GM19455 (cell line): Measurements from ENCODE around the gene UNCX.

Source experiments
- ATAC-seq: cut with Tn5 transposase; IDR thresholded peaks from one replicate; pipeline ENCODE4 v1.9.1; 2021; ENCODE audit not compliant: unreplicated experiment

The UNCX gene

GRCh38 chr7:1231214-1232102, 1.2 kb upstream of the UNCX start:
- ATAC-seq: no peak

GRCh38 chr7:1232103-1232466, 587 bp upstream of the UNCX start:
- no peak for ATAC-seq

- no peak for ATAC-seq
These were observed 819 bp downstream of the UNCX start for GRCh38 chr7:1233333-1234048.

- no peak for ATAC-seq
These were observed 1.6 kb downstream of the UNCX start for GRCh38 chr7:1234049-1234880.

GRCh38 chr7:1234881-1235500, 2.3 kb downstream of the UNCX start:
- no peak for ATAC-seq

- ATAC-seq: no peak
These were observed 2.9 kb downstream of the UNCX start for GRCh38 chr7:1235501-1236131.

- ATAC-seq: no peak
These were observed 3.5 kb downstream of the UNCX start for GRCh38 chr7:1236132-1236661.

GRCh38 chr7:1236831-1237701, 4.4 kb downstream of the UNCX start:
- no peak for ATAC-seq

GRCh38 chr7:1237704-1238255, 5.1 kb downstream of the UNCX start:
- no peak for ATAC-seq

- no peak for ATAC-seq
These were observed 5.8 kb downstream of the UNCX start for GRCh38 chr7:1238450-1238882.

GRCh38 chr7:1238931-1239802, 6.5 kb downstream of the UNCX start:
- ATAC-seq: no peak

- ATAC-seq: no peak
These were observed 7.3 kb downstream of the UNCX start for GRCh38 chr7:1239803-1240516.

- no peak for ATAC-seq
These were observed 8.0 kb downstream of the UNCX start for GRCh38 chr7:1240517-1241257.

- ATAC-seq: no peak
These were observed 8.6 kb downstream of the UNCX start for GRCh38 chr7:1241258-1241602.

GRCh38 chr7:1241603-1242255, 9.1 kb downstream of the UNCX start:
- ATAC-seq: no peak

GRCh38 chr7:1242256-1242605, 9.6 kb downstream of the UNCX start:
- ATAC-seq: no peak
